Upper lobe of left lung (tissue), 6 donors: ENCODE results near the gene ARHGEF39. TPM values are rescaled to one million over a fixed set of nuclear protein-coding genes. Genes with fewer than 3 reads are reported as not detected.

ENCODE experiments used
- ATAC-seq, 2 donors: fragments of 200-7000 bp; cut with Tn5 transposase; one replicate each; pipeline ENCODE4 v1.9.1; 2022; ENCODE audit warnings: mild to moderate bottlenecking in 2 of 2, moderate library complexity in 2 of 2; ENCODE audit not compliant: low FRiP score in 2 of 2
- DNase-seq, 2 donors: peaks; one replicate each; pipeline ENCODE4 v3.0.0-alpha.2; 2019 to 2020
- H3K27ac ChIP-seq, 4 donors: fragments of 200-600 bp; sonication (generic); one replicate each; pipeline ENCODE4 v1.5.1; 2016 to 2019
- H3K27me3 ChIP-seq, 4 donors: fragments of 200-600 bp; sonication (generic); one replicate each; pipeline ENCODE4 v1.5.1; 2017 to 2019
- H3K36me3 ChIP-seq, 4 donors: fragments of 200-600 bp; sonication (generic); one replicate each; pipeline ENCODE4 v1.5.1; 2016 to 2019
- H3K4me1 ChIP-seq, 4 donors: fragments of 200-600 bp; sonication (generic); one replicate each; pipeline ENCODE4 v1.5.1; 2018 to 2019
- H3K4me3 ChIP-seq, 4 donors: fragments of 200-600 bp; sonication (generic); one replicate each; pipeline ENCODE4 v1.5.1; 2017 to 2019; ENCODE audit warnings: mild to moderate bottlenecking in 2 of 4, moderate library complexity in 1 of 4
- H3K9me3 ChIP-seq, 4 donors: fragments of 200-600 bp; sonication (generic); one replicate each; pipeline ENCODE4 v1.5.1; 2018 to 2019
- EP300 ChIP-seq, 4 donors: sonication (generic); formaldehyde crosslinking; IDR thresholded peaks; one replicate each; pipeline ENCODE4 v1.5.1; 2017; ENCODE audit warnings: antibody characterized with exemption in 4 of 4, control low read depth in 2 of 4
- POLR2A ChIP-seq, 4 donors: fragments of 450-650 bp; IDR thresholded peaks; one replicate each; pipeline ENCODE4 v1.5.1; 2016 to 2017; ENCODE audit warnings: antibody characterized with exemption in 4 of 4, mild to moderate bottlenecking in 2 of 4
- POLR2AphosphoS5 ChIP-seq, 2 donors: sonication (generic); formaldehyde crosslinking; IDR thresholded peaks; one replicate each; pipeline ENCODE4 v1.5.1; 2017; ENCODE audit warnings: antibody characterized with exemption in 2 of 2
- WGBS, 2 donors: methylation state at CpG; one replicate each; pipeline ENCODE4 v1.1.5; 2017 to 2018; 5-methylcytosine and 5-hydroxymethylcytosine counted together
- total RNA-seq, 6 donors: library from RNA; depleted of rRNA in 4 of 6; stranded (reverse); fragments of >200 nt in 4 of 6; gene quantifications; one replicate each; pipeline versions ENCODE4 v1.1.0 to v1.2.1, GENCODE V29; 2016 to 2021
- TF ChIP-seq, protein P1 (sequence below), 6 experiments: fragments of 450-650 bp in 4 of 6; fragments of 200-600 bp in 2 of 6; sonication (generic) in 2 of 6; IDR thresholded peaks; one replicate each; pipeline ENCODE4 v1.5.1; 2016 to 2019; ENCODE audit warnings: antibody characterized with exemption in 6 of 6
- donor health status: DM: no; HTN: no; CAD: no; lungs with moderate emphysema.
- donor health status: DM: no; HTN: yes; CAD: no; lungs with severe emphysema.

ARHGEF39 gene
- total RNA-seq, 6 donors from 2014 or later, result 0.30 to 1.1 (median 0.37) TPM; not detected in 1

- 69% methylated on average over 6 of the region's 6 CpGs for WGBS, 2 donors
- no peak for DNase-seq
- Histone ChIP-seq H3K9me3 (no peaks in the 10 kb centered on the region), H3K27ac (no peak overlapping the region), H3K36me3 (no peaks in the 10 kb centered on the region), H3K27me3 (no peaks in the 10 kb centered on the region), H3K4me1 (peaks cover 4 to 14% (median 9%) of the 10 kb centered on the region in 4 donors), H3K4me3 (no peak overlapping the region)
- ATAC-seq, result no peak
- TF ChIP-seq, protein P1, sequence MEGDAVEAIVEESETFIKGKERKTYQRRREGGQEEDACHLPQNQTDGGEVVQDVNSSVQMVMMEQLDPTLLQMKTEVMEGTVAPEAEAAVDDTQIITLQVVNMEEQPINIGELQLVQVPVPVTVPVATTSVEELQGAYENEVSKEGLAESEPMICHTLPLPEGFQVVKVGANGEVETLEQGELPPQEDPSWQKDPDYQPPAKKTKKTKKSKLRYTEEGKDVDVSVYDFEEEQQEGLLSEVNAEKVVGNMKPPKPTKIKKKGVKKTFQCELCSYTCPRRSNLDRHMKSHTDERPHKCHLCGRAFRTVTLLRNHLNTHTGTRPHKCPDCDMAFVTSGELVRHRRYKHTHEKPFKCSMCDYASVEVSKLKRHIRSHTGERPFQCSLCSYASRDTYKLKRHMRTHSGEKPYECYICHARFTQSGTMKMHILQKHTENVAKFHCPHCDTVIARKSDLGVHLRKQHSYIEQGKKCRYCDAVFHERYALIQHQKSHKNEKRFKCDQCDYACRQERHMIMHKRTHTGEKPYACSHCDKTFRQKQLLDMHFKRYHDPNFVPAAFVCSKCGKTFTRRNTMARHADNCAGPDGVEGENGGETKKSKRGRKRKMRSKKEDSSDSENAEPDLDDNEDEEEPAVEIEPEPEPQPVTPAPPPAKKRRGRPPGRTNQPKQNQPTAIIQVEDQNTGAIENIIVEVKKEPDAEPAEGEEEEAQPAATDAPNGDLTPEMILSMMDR (IDR thresholded peaks at IDR 0.05), result no peak
- TF ChIP-seq EP300 (IDR thresholded peaks at IDR 0.05) (no peak), POLR2A (IDR thresholded peaks at IDR 0.05) (no peak), POLR2AphosphoS5 (IDR thresholded peaks at IDR 0.05) (no peak)
These were observed 4.5 kb upstream of the ARHGEF39 start for GRCh38 chr9:35669331-35670145.

GRCh38 chr9:35667939-35668338 is 2.9 kb upstream of the ARHGEF39 start:
- TF ChIP-seq POLR2A (IDR thresholded peaks at IDR 0.05) (no peak), POLR2AphosphoS5 (IDR thresholded peaks at IDR 0.05) (no peak), EP300 (IDR thresholded peaks at IDR 0.05) (no peak)
- TF ChIP-seq, protein P1 (IDR thresholded peaks at IDR 0.05), result no peak
- H3K27me3 ChIP-seq, result no peaks in the 10 kb centered on the region
- H3K9me3 ChIP-seq, result no peaks in the 10 kb centered on the region
- H3K36me3 ChIP-seq, result no peaks in the 10 kb centered on the region
- WGBS, 2 donors, result 98 to 100% methylated on average over 3 of the region's 3 CpGs
- no peak overlapping the region for H3K4me3 ChIP-seq
- ATAC-seq, result no peak
- H3K4me1 ChIP-seq, result peaks cover 5 to 17% (median 11%) of the 10 kb centered on the region in 4 donors
- DNase-seq, result no peak
- no peak overlapping the region for H3K27ac ChIP-seq

DNA sequence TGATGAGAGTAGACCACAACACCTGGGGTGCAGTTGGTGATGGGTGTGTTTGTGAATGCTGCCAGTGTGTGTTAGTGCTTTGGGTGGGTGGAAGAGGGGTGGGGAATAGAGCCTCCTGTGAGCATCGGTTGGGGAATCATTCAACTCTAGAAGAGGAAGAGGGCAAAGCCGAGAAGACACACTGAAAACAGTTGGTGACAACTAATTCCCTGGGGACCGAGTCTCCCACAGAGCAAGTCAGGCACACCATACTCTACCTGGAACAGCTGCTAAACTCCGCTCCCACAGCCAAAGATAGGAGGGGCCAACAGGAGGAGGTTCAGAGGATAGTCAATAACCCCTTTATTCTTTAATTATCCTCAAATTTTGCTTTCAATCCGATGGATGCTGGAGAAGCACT is 1.6 kb upstream of the ARHGEF39 start:
- DNase-seq (no peak), ATAC-seq (no peak)
- Histone ChIP-seq H3K27me3 (no peaks in the 10 kb centered on the region), H3K4me3 (no peak overlapping the region), H3K4me1 (peaks cover 9 to 27% (median 14%) of the 10 kb centered on the region in 4 donors), H3K27ac (no peak overlapping the region), H3K9me3 (no peaks in the 10 kb centered on the region), H3K36me3 (peaks cover 0 to 8% (median 0%) of the 10 kb centered on the region in 4 donors)
- 87 to 96% methylated on average over 5 of the region's 5 CpGs for WGBS, 2 donors
- no peak for TF ChIP-seq POLR2A (IDR thresholded peaks at IDR 0.05)
- TF ChIP-seq EP300 (IDR thresholded peaks at IDR 0.05), result no peak
- no peak for TF ChIP-seq POLR2AphosphoS5 (IDR thresholded peaks at IDR 0.05)
- TF ChIP-seq, protein P1 (IDR thresholded peaks at IDR 0.05), result no peak

- Histone ChIP-seq H3K27me3 (no peaks in the 10 kb centered on the region), H3K36me3 (peaks cover 0 to 13% (median 1%) of the 10 kb centered on the region in 4 donors), H3K4me3 (no peak overlapping the region), H3K27ac (no peak overlapping the region), H3K9me3 (no peaks in the 10 kb centered on the region), H3K4me1 (peaks cover 10 to 32% (median 17%) of the 10 kb centered on the region in 4 donors)
- 79 to 93% methylated on average over 1 of the region's 1 CpG for WGBS, 2 donors
- no peak for TF ChIP-seq POLR2AphosphoS5 (IDR thresholded peaks at IDR 0.05)
- no peak for TF ChIP-seq POLR2A (IDR thresholded peaks at IDR 0.05)
- TF ChIP-seq, protein P1 (IDR thresholded peaks at IDR 0.05), result no peak
- no peak for TF ChIP-seq EP300 (IDR thresholded peaks at IDR 0.05)
- ATAC-seq (no peak), DNase-seq (no peak)
These were observed 1.1 kb upstream of the ARHGEF39 start for GRCh38 chr9:35666045-35666444.
